Endothelial cell of umbilical vein (primary cell): ENCODE data around the gene CNN1. TPM values are rescaled to one million over a fixed set of nuclear protein-coding genes. Genes with fewer than 3 reads are reported as not detected.

Source experiments
- BruUV-seq: library from RNA; stranded (reverse); fragments of 400-500 nt; replicated peaks from 2 replicates; lab custom pipeline; 2021; lab: Mats Ljungman, UMichigan
- CTCF ChIA-PET: fragments of 300-600, 350-600 bp; sonication (Branson Sonifier 250); formaldehyde crosslinking; loops from one replicate; lab custom pipeline; 2021; ENCODE audit warnings: antibody characterized with exemption, inconsistent platforms; lab: Charles Lee
- POLR2A ChIA-PET: fragments of 300-600, 350-600 bp; sonication (Branson Sonifier 250); formaldehyde crosslinking; loops from one replicate; lab custom pipeline; 2021; ENCODE audit warnings: antibody characterized with exemption, inconsistent platforms; lab: Charles Lee
- DNase-seq: peaks from one replicate; pipeline ENCODE4 v3.0.0-alpha.2; 2011; ENCODE audit warnings: low read depth, low spot score
- FAIRE-seq: peaks from 2 replicates; lab custom pipeline; 2011; peaks lifted over from hg19 to GRCh38; lab: Jason Lieb, UNC
- H2AFZ ChIP-seq: 2 replicates; pipeline ENCODE4 v1.6.0; 2012; ENCODE audit warnings: low read depth, low read length, control low read depth, inconsistent platforms
- H3K27ac ChIP-seq: 2 replicates; pipeline ENCODE4 v1.5.1; 2011; ENCODE audit warnings: low read depth, mild to moderate bottlenecking, control low read depth, low read length, moderate library complexity; ENCODE audit not compliant: insufficient read depth
- H3K27me3 ChIP-seq, 2 experiments: 2 replicates each; pipeline versions ENCODE4 v1.6.0 to v1.6.1; 2011; ENCODE audit warnings: low read length in 2 of 2, mixed read lengths in 1 of 2; ENCODE audit not compliant: control insufficient read depth in 2 of 2, insufficient read depth in 2 of 2
- H3K36me3 ChIP-seq, 2 experiments: 2 replicates in 1 of 2; 3 replicates in 1 of 2; pipeline ENCODE4 v1.5.1; 2011; ENCODE audit warnings: low read length in 2 of 2, mild to moderate bottlenecking in 1 of 2, moderate library complexity in 1 of 2; ENCODE audit not compliant: control insufficient read depth in 2 of 2, insufficient read depth in 2 of 2; ENCODE audit errors: extremely low read depth in 1 of 2
- H3K4me1 ChIP-seq: 3 replicates; pipeline ENCODE4 v1.5.1; 2011; ENCODE audit warnings: mild to moderate bottlenecking, low read length; ENCODE audit not compliant: control insufficient read depth, insufficient read depth; ENCODE audit errors: extremely low read depth
- H3K4me2 ChIP-seq: 2 replicates; pipeline ENCODE4 v1.6.1; 2011; ENCODE audit warnings: low read length, control low read depth, mixed read lengths; ENCODE audit not compliant: insufficient read depth
- H3K4me3 ChIP-seq, 3 experiments: fragments of 200-600 bp in 1 of 3; sonication (generic), shearing (Covaris generic) in 1 of 3; replicated peaks in 1 of 3; 2 replicates each; pipeline ENCODE4 v1.5.1; 2011 to 2016; ENCODE audit warnings: control low read depth in 3 of 3, low read length in 3 of 3, mild to moderate bottlenecking in 2 of 3, inconsistent platforms in 1 of 3, low read depth in 1 of 3, moderate library complexity in 1 of 3; ENCODE audit not compliant: insufficient read depth in 1 of 3
- H3K79me2 ChIP-seq: 2 replicates; pipeline ENCODE4 v1.6.0; 2012; ENCODE audit warnings: low read length, inconsistent platforms; ENCODE audit not compliant: control insufficient read depth, insufficient read depth
- H3K9ac ChIP-seq: replicated peaks from 2 replicates; pipeline ENCODE3; 2011; ENCODE audit warnings: low read length, control low read depth; ENCODE audit not compliant: insufficient read depth; ENCODE audit errors: extremely low read depth
- H3K9me1 ChIP-seq: replicated peaks from 3 replicates; pipeline ENCODE4 v1.6.0; 2011; ENCODE audit warnings: mild to moderate bottlenecking, low read length; ENCODE audit not compliant: control insufficient read depth, insufficient read depth; ENCODE audit errors: extremely low read depth
- H3K9me3 ChIP-seq: replicated peaks from 2 replicates; pipeline ENCODE4 v1.5.1; 2012; ENCODE audit warnings: low read length, inconsistent platforms; ENCODE audit not compliant: control insufficient read depth, insufficient read depth
- H4K20me1 ChIP-seq: replicated peaks from 2 replicates; pipeline ENCODE3; 2011; ENCODE audit warnings: mild to moderate bottlenecking, low read length; ENCODE audit not compliant: control insufficient read depth, insufficient read depth; ENCODE audit errors: extremely low read depth
- EZH2 ChIP-seq: IDR thresholded peaks from 2 replicates; pipeline ENCODE4 v1.6.1; 2012; ENCODE audit warnings: borderline replicate concordance, low read depth, mild to moderate bottlenecking, moderate library complexity, low read length, inconsistent platforms; ENCODE audit not compliant: severe bottlenecking
- FOS ChIP-seq: IDR thresholded peaks from 2 replicates; pipeline ENCODE4 v1.6.1; 2011; ENCODE audit warnings: mild to moderate bottlenecking, low read length, moderate library complexity, borderline replicate concordance; ENCODE audit not compliant: insufficient read depth
- JUN ChIP-seq: IDR thresholded peaks from 2 replicates; pipeline ENCODE4 v1.6.1; 2011; ENCODE audit warnings: borderline replicate concordance, low read depth; ENCODE audit not compliant: insufficient read length, insufficient read depth
- MYC ChIP-seq: IDR thresholded peaks from one replicate; pipeline ENCODE4 v1.6.1; 2011; ENCODE audit warnings: mild to moderate bottlenecking, low read depth, low read length
- POLR2AphosphoS5 ChIP-seq: IDR thresholded peaks from 2 replicates; pipeline ENCODE4 v1.6.1; 2012; ENCODE audit warnings: low read depth, mild to moderate bottlenecking, control low read depth, low read length, moderate library complexity; ENCODE audit not compliant: insufficient read depth
- dilution Hi-C: fragments of 300-500 bp; cut with MboI; formaldehyde crosslinking; loops from one replicate; pipeline ENCODE4 v1.15.0; 2019; ENCODE audit warnings: low sequenced_read_pairs; ENCODE audit not compliant: extremely low pct_ligation_motif_present
- intact Hi-C: fragments of 100-400 bp; cut with micrococcal nuclease; formaldehyde crosslinking; loops from one replicate; pipeline ENCODE4 v1.10.0; 2022
- polyA plus RNA-seq, 4 experiments: library from polyadenylated mRNA; depleted of rRNA in 3 of 4; stranded (reverse) in 3 of 4; unstranded in 1 of 4; fragments of >200 nt; gene quantifications; 2 replicates each; pipeline versions ENCODE4 v1.2.1 to v1.2.3, GENCODE V29; 2011 to 2012; ENCODE audit warnings: missing spikeins in 1 of 4
- total RNA-seq: library from RNA; stranded (reverse); gene quantifications from 2 replicates; pipeline ENCODE4 v1.2.3, GENCODE V29; 2021
- TF ChIP-seq, protein P1 (sequence below): IDR thresholded peaks from 2 replicates; pipeline ENCODE4 v1.6.1; 2011; ENCODE audit not compliant: insufficient read depth, insufficient read length
- TF ChIP-seq, protein P2 (sequence below), 2 donors: IDR thresholded peaks; 1 replicate in 1 of 2; 2 replicates in 1 of 2; pipeline ENCODE4 v1.5.1; 2011; ENCODE audit warnings: low read length in 2 of 2, mild to moderate bottlenecking in 2 of 2, moderate library complexity in 2 of 2, control low read depth in 1 of 2, inconsistent platforms in 1 of 2, low read depth in 1 of 2; ENCODE audit not compliant: insufficient read depth in 1 of 2; ENCODE audit errors: extremely low read depth in 1 of 2

Gene CNN1
- total and polyA plus RNA-seq, 2 donors (not counting 3 experiments of a cell fraction or from before 2014, with no cell fraction given), result 0.76 TPM; not detected in 1

DNA sequence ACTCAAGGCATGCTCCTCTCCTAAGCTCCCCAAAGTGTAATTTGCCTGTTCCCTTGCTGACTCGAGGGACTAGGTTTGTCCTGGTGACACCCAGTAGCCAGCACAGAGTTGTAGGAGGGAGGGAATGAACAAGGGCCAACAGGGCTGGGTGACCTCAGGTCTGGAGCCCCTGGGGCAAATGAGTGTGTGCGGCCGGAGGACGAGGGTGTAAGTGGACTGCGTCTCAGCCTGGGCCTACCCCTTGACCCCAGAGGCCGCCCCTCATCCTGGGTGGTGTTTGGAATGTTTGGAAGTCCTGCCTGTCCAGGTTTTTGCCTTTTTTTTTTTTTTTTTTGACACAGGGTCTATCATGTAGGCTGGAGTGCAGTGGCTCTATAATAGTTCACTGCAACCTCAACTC is 31.7 kb upstream of the CNN1 start:
- intact Hi-C loops, result no loop called here
- dilution Hi-C loops, result no loop called here
- CTCF ChIA-PET, result no interaction called here
- DNase-seq (no peak), FAIRE-seq (no peak)
- POLR2A ChIA-PET, result no interaction called here
- H3K9ac ChIP-seq, result no peak overlapping the region
- TF ChIP-seq POLR2AphosphoS5 (no peak), EZH2 (no peak), JUN (no peak), MYC (no peak), FOS (no peak)
- TF ChIP-seq, protein P1, sequence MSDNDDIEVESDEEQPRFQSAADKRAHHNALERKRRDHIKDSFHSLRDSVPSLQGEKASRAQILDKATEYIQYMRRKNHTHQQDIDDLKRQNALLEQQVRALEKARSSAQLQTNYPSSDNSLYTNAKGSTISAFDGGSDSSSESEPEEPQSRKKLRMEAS, result no peak
- TF ChIP-seq, protein P2, sequence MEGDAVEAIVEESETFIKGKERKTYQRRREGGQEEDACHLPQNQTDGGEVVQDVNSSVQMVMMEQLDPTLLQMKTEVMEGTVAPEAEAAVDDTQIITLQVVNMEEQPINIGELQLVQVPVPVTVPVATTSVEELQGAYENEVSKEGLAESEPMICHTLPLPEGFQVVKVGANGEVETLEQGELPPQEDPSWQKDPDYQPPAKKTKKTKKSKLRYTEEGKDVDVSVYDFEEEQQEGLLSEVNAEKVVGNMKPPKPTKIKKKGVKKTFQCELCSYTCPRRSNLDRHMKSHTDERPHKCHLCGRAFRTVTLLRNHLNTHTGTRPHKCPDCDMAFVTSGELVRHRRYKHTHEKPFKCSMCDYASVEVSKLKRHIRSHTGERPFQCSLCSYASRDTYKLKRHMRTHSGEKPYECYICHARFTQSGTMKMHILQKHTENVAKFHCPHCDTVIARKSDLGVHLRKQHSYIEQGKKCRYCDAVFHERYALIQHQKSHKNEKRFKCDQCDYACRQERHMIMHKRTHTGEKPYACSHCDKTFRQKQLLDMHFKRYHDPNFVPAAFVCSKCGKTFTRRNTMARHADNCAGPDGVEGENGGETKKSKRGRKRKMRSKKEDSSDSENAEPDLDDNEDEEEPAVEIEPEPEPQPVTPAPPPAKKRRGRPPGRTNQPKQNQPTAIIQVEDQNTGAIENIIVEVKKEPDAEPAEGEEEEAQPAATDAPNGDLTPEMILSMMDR (IDR thresholded peaks at IDR 0.05; ENCODE audit: extremely low read depth in 1 of 2, insufficient read depth in 1 of 2, low read depth in 1 of 2, low read length in 2 of 2), result no peak
- H3K36me3 ChIP-seq, result no peaks in the 10 kb centered on the region
- no peak overlapping the region for H3K4me3 ChIP-seq
- no peak overlapping the region for H3K4me2 ChIP-seq
- no TSS peak for BruUV-seq
- H3K27me3 ChIP-seq, result no peaks in the 10 kb centered on the region
- H3K9me1 ChIP-seq, result no peaks in the 10 kb centered on the region
- H3K9me3 ChIP-seq, result no peaks in the 10 kb centered on the region
- no peaks in the 10 kb centered on the region for H3K79me2 ChIP-seq
- peaks cover 10% of the 10 kb centered on the region for H3K4me1 ChIP-seq
- H2AFZ ChIP-seq, result no peak overlapping the region
- no peak overlapping the region for H3K27ac ChIP-seq
- no peaks in the 10 kb centered on the region for H4K20me1 ChIP-seq
